OCI-LY7 (cell line): ENCODE data around the gene HLA-B. TPM values are rescaled to one million over a fixed set of nuclear protein-coding genes. Genes with fewer than 3 reads are reported as not detected.

ENCODE experiments used
- BruUV-seq: library from RNA; stranded (reverse); fragments of 400-500 nt; replicated peaks from 2 replicates; lab custom pipeline; 2021; lab: Mats Ljungman, UMichigan
- CTCF ChIA-PET: fragments of 300-600 bp; sonication (Branson Sonifier 250); formaldehyde crosslinking; loops from one replicate; lab custom pipeline; 2022; ENCODE audit warnings: antibody characterized with exemption; ENCODE audit not compliant: unreplicated experiment; lab: Charles Lee
- POLR2A ChIA-PET: fragments of 300-600 bp; sonication (Branson Sonifier 250); formaldehyde crosslinking; loops from one replicate; lab custom pipeline; 2022; ENCODE audit warnings: antibody characterized with exemption; lab: Charles Lee
- DNase-seq: peaks from one replicate; pipeline ENCODE4 v3.0.0-alpha.2; 2015; ENCODE audit warnings: low spot score
- H2AFZ ChIP-seq: fragments of 200-600 bp; sonication (generic), shearing (Covaris generic); 2 replicates; pipeline ENCODE4 v1.6.1; 2014; ENCODE audit warnings: mild to moderate bottlenecking, antibody characterized with exemption, low read length, moderate library complexity
- H3K27ac ChIP-seq: fragments of 200-600 bp; sonication (generic); 2 replicates; pipeline ENCODE4 v1.5.1; 2014; ENCODE audit warnings: mixed run types, low read depth, mild to moderate bottlenecking, moderate library complexity, low read length, inconsistent platforms; ENCODE audit not compliant: poor library complexity, severe bottlenecking
- H3K36me3 ChIP-seq: fragments of 200-600 bp; sonication (generic); 2 replicates; pipeline ENCODE4 v1.6.1; 2014; ENCODE audit warnings: mild to moderate bottlenecking, antibody characterized with exemption, low read length, moderate library complexity, mixed read lengths; ENCODE audit not compliant: insufficient read depth
- H3K4me1 ChIP-seq: fragments of 200-600 bp; sonication (generic); 2 replicates; pipeline ENCODE4 v1.5.1; 2014; ENCODE audit warnings: mild to moderate bottlenecking, low read length; ENCODE audit not compliant: insufficient read depth, poor library complexity, severe bottlenecking
- H3K4me2 ChIP-seq: fragments of 200-600 bp; sonication (generic); 2 replicates; pipeline ENCODE4 v1.6.1; 2014; ENCODE audit warnings: mild to moderate bottlenecking, low read length
- H3K4me3 ChIP-seq: fragments of 200-600 bp; sonication (generic); 2 replicates; pipeline ENCODE4 v1.5.1; 2014; ENCODE audit warnings: mild to moderate bottlenecking, low read depth, low read length; ENCODE audit not compliant: poor library complexity, severe bottlenecking
- H3K79me2 ChIP-seq: fragments of 200-600 bp; sonication (generic); 2 replicates; pipeline ENCODE4 v1.6.1; 2016; ENCODE audit warnings: low read depth, mild to moderate bottlenecking, low read length, moderate library complexity, mixed read lengths; ENCODE audit not compliant: insufficient read depth
- H3K9me2 ChIP-seq: fragments of 200-600 bp; sonication (generic); 2 replicates; pipeline ENCODE4 v1.6.1; 2016; ENCODE audit warnings: mild to moderate bottlenecking, low read length, mixed read lengths; ENCODE audit not compliant: insufficient read depth
- H3K9me3 ChIP-seq: fragments of 200-600 bp; sonication (generic); 2 replicates; pipeline ENCODE4 v1.6.1; 2014; ENCODE audit warnings: mild to moderate bottlenecking, mixed run types, low read length, mixed read lengths
- H4K20me1 ChIP-seq: fragments of 200-600 bp; sonication (generic); 2 replicates; pipeline ENCODE4 v1.6.1; 2014; ENCODE audit warnings: mild to moderate bottlenecking, antibody characterized with exemption, low read length, moderate library complexity, mixed read lengths; ENCODE audit not compliant: insufficient read depth
- CTCF ChIP-seq: fragments of 200-600 bp; sonication (generic); conservative IDR thresholded peaks from 2 replicates; pipeline ENCODE4 v1.5.1; 2014; ENCODE audit warnings: mild to moderate bottlenecking, antibody characterized with exemption, low read length, moderate library complexity, mixed read lengths
- EZH2phosphoT487 ChIP-seq: fragments of 200-600 bp; sonication (generic); IDR thresholded peaks from 2 replicates; pipeline ENCODE4 v1.6.1; 2018; ENCODE audit warnings: low read depth, borderline replicate concordance, mild to moderate bottlenecking, mixed run types, antibody characterized with exemption, low read length, moderate library complexity, mixed read lengths
- intact Hi-C: fragments of 100-400 bp; cut with micrococcal nuclease; formaldehyde crosslinking; loops from one replicate; pipeline ENCODE4 v1.10.0; 2022; ENCODE audit not compliant: unreplicated experiment
- total RNA-seq, 2 experiments: library from RNA; depleted of rRNA in 1 of 2; stranded (reverse); fragments of >200 nt in 1 of 2; shearing (Covaris generic) in 1 of 2; gene quantifications; 2 replicates each; pipeline ENCODE4 v1.2.3, GENCODE V29; 2014 to 2022

HLA-B gene
- total RNA-seq, 2 experiments from 2014 or later = 238 to 258 TPM

DNA sequence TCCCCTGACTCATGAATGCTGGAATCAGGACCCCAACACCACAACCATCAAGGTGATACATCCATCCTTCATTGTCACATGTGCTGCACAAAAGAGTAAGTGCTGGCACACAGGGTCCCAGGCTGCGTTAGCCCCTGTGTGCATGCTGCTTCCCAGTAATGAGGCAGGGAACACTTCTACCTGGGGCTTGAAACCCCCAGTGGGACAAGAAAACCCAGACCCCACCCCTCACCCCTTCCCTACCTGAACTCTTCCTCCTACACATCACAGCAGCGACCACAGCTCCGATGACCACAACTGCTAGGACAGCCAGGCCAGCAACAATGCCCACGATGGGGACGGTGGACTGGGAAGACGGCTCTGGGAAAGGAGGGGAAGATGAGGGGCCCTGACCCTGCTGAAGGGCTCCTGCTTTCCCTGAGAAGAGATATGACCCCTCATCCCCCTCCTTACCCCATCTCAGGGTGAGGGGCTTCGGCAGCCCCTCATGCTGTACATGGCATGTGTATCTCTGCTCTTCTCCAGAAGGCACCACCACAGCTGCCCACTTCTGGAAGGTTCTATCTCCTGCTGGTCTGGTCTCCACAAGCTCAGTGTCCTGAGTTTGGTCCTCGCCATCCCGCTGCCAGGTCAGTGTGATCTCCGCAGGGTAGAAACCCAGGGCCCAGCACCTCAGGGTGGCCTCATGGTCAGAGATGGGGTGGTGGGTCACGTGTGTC lies 2.0 kb downstream of the HLA-B start:
- Histone ChIP-seq H3K36me3 (peaks cover 39% of the 10 kb centered on the region), H4K20me1 (no peaks in the 10 kb centered on the region; the same call in 1 of the 2 replicates), H3K4me1 (peaks cover 73% of the 10 kb centered on the region), H3K4me2 (peak overlapping the region; percentile 82), H3K9me2 (no peaks in the 10 kb centered on the region), H2AFZ (no peak overlapping the region), H3K79me2 (peaks cover 17% of the 10 kb centered on the region), H3K27ac (no peak overlapping the region), H3K9me3 (no peaks in the 10 kb centered on the region), H3K4me3 (peak overlapping the region; percentile 95)
- POLR2A ChIA-PET = no interaction called here
- BruUV-seq = no TSS peak
- TF ChIP-seq CTCF (no peak), EZH2phosphoT487 (no peak)
- DNase-seq = no peak
- intact Hi-C loops = no loop called here
- CTCF ChIA-PET = interaction anchor here (0.6 kb wide), 2 partner anchors 690 to 726 kb away, joined by 4 to 5 read pairs; no protein-coding TSS in a partner anchor

DNA sequence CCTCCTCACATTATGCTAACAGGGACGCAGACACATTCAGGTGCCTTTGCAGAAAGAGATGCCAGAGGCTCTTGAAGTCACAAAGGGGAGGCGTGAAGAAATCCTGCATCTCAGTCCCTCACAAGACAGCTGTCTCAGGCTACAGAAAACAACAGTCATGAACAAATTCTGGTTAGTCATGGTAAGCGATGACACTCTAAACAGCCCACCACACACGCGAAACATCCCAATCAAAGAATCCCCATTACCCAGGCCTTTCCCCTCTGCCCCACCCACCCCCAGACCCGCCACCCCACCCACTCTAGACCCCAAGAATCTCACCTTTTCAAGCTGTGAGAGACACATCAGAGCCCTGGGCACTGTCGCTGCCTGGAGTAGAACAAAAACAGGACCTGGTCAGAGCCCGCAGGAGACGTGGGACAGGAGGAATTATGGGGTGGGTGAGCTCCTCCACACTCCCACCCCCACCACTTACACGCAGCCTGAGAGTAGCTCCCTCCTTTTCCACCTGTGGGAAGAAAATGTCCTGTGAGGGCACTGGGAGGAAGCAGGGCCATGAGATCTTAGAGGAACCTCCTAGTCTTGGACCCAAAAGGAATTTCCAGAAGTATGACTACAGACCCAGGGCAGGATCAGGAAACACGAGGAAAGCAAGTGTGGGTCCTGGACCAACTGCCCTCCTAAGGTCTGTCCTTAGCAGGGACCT lies 2.7 kb downstream of the HLA-B start:
- POLR2A ChIA-PET = no interaction called here
- no peaks in the 10 kb centered on the region for H3K9me3 ChIP-seq

More for the DNA sequence above, 2.7 kb downstream of the HLA-B start:
- intact Hi-C loops = no loop called here
- peak overlapping the region; percentile 95 for H3K4me3 ChIP-seq
- no peak overlapping the region for H3K27ac ChIP-seq
- BruUV-seq = no TSS peak
- TF ChIP-seq EZH2phosphoT487 (no peak), CTCF (no peak)
- peak overlapping the region; percentile 82 for H3K4me2 ChIP-seq
- H3K79me2 ChIP-seq = peaks cover 17% of the 10 kb centered on the region
- CTCF ChIA-PET = interaction anchor here (0.6 kb wide), 1 partner anchor 725 kb away, joined by 4 read pairs; no protein-coding TSS in a partner anchor
- no peak for DNase-seq
- no peak overlapping the region for H2AFZ ChIP-seq
- H4K20me1 ChIP-seq = no peaks in the 10 kb centered on the region; the same call in 1 of the 2 replicates
- peaks cover 39% of the 10 kb centered on the region for H3K36me3 ChIP-seq
- H3K4me1 ChIP-seq = peaks cover 76% of the 10 kb centered on the region
- H3K9me2 ChIP-seq = no peaks in the 10 kb centered on the region
